Retina (tissue), 1 donor: ENCODE results near the gene ATAD3B.
A peak's percentile ranks its signal among the peaks of the same experiment; 100 is the strongest.
"Not testable (repeated sequence)": the region's sequence is repeated elsewhere in the genome, so short reads cannot be mapped to it uniquely, and the experiment has no call there.

Experiments
- DNase-seq: peaks from one replicate; pipeline ENCODE4 v3.0.0-alpha.2; 2016

ATAD3B gene

GRCh38 chr1:1481811-1482210 is 10.2 kb downstream of the ATAD3B start:
- not testable (repeated sequence) for DNase-seq

- no peak for DNase-seq
Observed at GRCh38 chr1:1482856-1483255, 11.3 kb downstream of the ATAD3B start.

- DNase-seq = no peak
Observed at GRCh38 chr1:1483714-1484113, 12.1 kb downstream of the ATAD3B start.

- not testable (repeated sequence) for DNase-seq
Observed at GRCh38 chr1:1484976-1485750, 13.6 kb downstream of the ATAD3B start.

- DNase-seq = not testable (repeated sequence)
Observed at GRCh38 chr1:1485755-1486317, 14.3 kb downstream of the ATAD3B start.

GRCh38 chr1:1487701-1488100 is 16.1 kb downstream of the ATAD3B start:
- DNase-seq = no peak

GRCh38 chr1:1489231-1489630 is 17.7 kb downstream of the ATAD3B start:
- DNase-seq = no peak

- no peak for DNase-seq
Observed at GRCh38 chr1:1489861-1490260, 18.3 kb downstream of the ATAD3B start.

- no peak for DNase-seq
Observed at GRCh38 chr1:1490633-1491230, 19.2 kb downstream of the ATAD3B start.

GRCh38 chr1:1491601-1492000 is 20.0 kb downstream of the ATAD3B start:
- DNase-seq = no peak

- DNase-seq = not testable (repeated sequence)
Observed at GRCh38 chr1:1494311-1494710, 22.7 kb downstream of the ATAD3B start.

GRCh38 chr1:1495461-1495975 is 24.0 kb downstream of the ATAD3B start:
- not testable (repeated sequence) for DNase-seq

GRCh38 chr1:1504777-1505365 is 33.3 kb downstream of the ATAD3B start:
- peak; percentile 78 for DNase-seq

- DNase-seq = not testable (repeated sequence)
Observed at GRCh38 chr1:1505366-1505798, 33.8 kb downstream of the ATAD3B start.

- DNase-seq = not testable (repeated sequence)
Observed at GRCh38 chr1:1505801-1506200, 34.2 kb downstream of the ATAD3B start.

GRCh38 chr1:1507305-1507704 is 35.7 kb downstream of the ATAD3B start:
- no peak for DNase-seq

- not testable (repeated sequence) for DNase-seq
Observed at GRCh38 chr1:1508775-1509464, 37.4 kb downstream of the ATAD3B start.

GRCh38 chr1:1509465-1509850 is 37.9 kb downstream of the ATAD3B start:
- not testable (repeated sequence) for DNase-seq

- DNase-seq = peak; percentile 28
Observed at GRCh38 chr1:1510912-1511532, 39.5 kb downstream of the ATAD3B start.

GRCh38 chr1:1511533-1512285 is 40.1 kb downstream of the ATAD3B start, which contains the start of gene ATAD3A:
Gene ATAD3A, plus strand, starts transcription at chr1:1512162. Its CDS starts 107 bp downstream, at chr1:1512269.
- DNase-seq = peak; percentile 97

GRCh38 chr1:1512425-1512824 is 40.9 kb downstream of the ATAD3B start:
- DNase-seq = not testable (repeated sequence)
